Occipital lobe (tissue), 2 donors: ENCODE measurements around the gene INTS4. TPM values are rescaled to one million over a fixed set of nuclear protein-coding genes. Genes with fewer than 3 reads are reported as not detected.
"Not testable (repeated sequence)": the region's sequence is repeated elsewhere in the genome, so short reads cannot be mapped to it uniquely, and the experiment has no call there.

ENCODE experiments used
- DNase-seq: peaks from one replicate; lab custom pipeline; 2025; lab: John Stamatoyannopoulos, UW
- total RNA-seq: library from RNA; depleted of rRNA; stranded (reverse); fragments of >200 nt; gene quantifications from one replicate; pipeline ENCODE4 v1.2.3, GENCODE V29; 2014

Gene INTS4
- total RNA-seq, 1 donor from 2014 or later = 50.8 TPM

- DNase-seq = no peak
Measured at GRCh38 chr11:77959434-77959833, 35.0 kb downstream of the INTS4 start.

GRCh38 chr11:77958583-77959177, 35.8 kb downstream of the INTS4 start:
- not testable (repeated sequence) for DNase-seq

GRCh38 chr11:77943296-77943695, 51.2 kb downstream of the INTS4 start:
- not testable (repeated sequence) for DNase-seq

- DNase-seq = not testable (repeated sequence)
Measured at GRCh38 chr11:77942465-77942864, 52.0 kb downstream of the INTS4 start.

GRCh38 chr11:77933596-77933995, 60.9 kb downstream of the INTS4 start:
- not testable (repeated sequence) for DNase-seq

GRCh38 chr11:77930334-77931208, 63.9 kb downstream of the INTS4 start:
- not testable (repeated sequence) for DNase-seq

- not testable (repeated sequence) for DNase-seq
Measured at GRCh38 chr11:77917713-77918112, 76.8 kb downstream of the INTS4 start.

- not testable (repeated sequence) for DNase-seq
Measured at GRCh38 chr11:77914307-77914791, 80.1 kb downstream of the INTS4 start.

- not testable (repeated sequence) for DNase-seq
Measured at GRCh38 chr11:77913608-77914306, 80.7 kb downstream of the INTS4 start.

GRCh38 chr11:77910828-77911227, 83.6 kb downstream of the INTS4 start:
- not testable (repeated sequence) for DNase-seq

- DNase-seq = no peak
Measured at GRCh38 chr11:77909277-77909676, 85.2 kb downstream of the INTS4 start.

- no peak for DNase-seq
Measured at GRCh38 chr11:77908835-77909234, 85.6 kb downstream of the INTS4 start.

- not testable (repeated sequence) for DNase-seq
Measured at GRCh38 chr11:77894949-77895348, 99.5 kb downstream of the INTS4 start.

GRCh38 chr11:77891703-77892102, 102.8 kb downstream of the INTS4 start:
- DNase-seq = not testable (repeated sequence)

- not testable (repeated sequence) for DNase-seq
Measured at GRCh38 chr11:77891256-77891655, 103.2 kb downstream of the INTS4 start.

- DNase-seq = not testable (repeated sequence)
Measured at GRCh38 chr11:77890619-77891056, 103.8 kb downstream of the INTS4 start.

- DNase-seq = not testable (repeated sequence)
Measured at GRCh38 chr11:77890100-77890614, 104.3 kb downstream of the INTS4 start.

GRCh38 chr11:77889045-77889444, 105.4 kb downstream of the INTS4 start:
- not testable (repeated sequence) for DNase-seq

- no peak for DNase-seq
Measured at GRCh38 chr11:77886401-77886800, 108.1 kb downstream of the INTS4 start.

- DNase-seq = no peak
Measured at GRCh38 chr11:77884829-77885190, 109.7 kb downstream of the INTS4 start.

- no peak for DNase-seq
Measured at GRCh38 chr11:77884186-77884828, 110.2 kb downstream of the INTS4 start.
